CD4-positive, alpha-beta T cell treated with Interleukin-1 beta for 1 hour (primary cell): Measurements from ENCODE around the gene CCDC102B.

Experiments
- DNase-seq, 2 donors: peaks; one replicate each; pipeline ENCODE4 v3.0.0-alpha.2; 2020 to 2022

The CCDC102B gene

DNA sequence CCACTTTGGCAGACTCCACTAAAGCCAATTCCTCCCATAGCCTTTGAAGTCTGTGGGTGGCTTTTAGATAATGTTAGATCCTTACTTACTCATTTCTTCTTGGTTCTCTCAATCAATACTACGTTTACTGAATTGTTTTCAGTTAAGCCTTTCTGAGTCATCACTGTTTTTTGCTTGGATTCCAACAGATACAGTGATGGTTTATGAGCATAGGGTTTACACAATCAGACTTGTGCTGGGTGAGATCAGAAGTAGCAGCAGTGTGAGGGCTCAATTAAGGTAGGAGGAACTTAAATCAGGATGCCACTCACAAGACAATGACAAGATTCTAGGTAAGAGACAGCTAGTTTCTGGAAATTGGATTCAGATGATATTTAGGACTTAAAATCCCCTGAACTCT lies 305.1 kb downstream of the CCDC102B start:
- DNase-seq = no peak
